Esophagus muscularis mucosa (tissue), 4 donors: Measurements from ENCODE around the gene OTULIN. TPM values are rescaled to one million over a fixed set of nuclear protein-coding genes. Genes with fewer than 3 reads are reported as not detected.

Experiments used
- DNase-seq: peaks from one replicate; pipeline ENCODE4 v3.0.0-alpha.2; 2017; ENCODE audit errors: extremely low spot score
- H3K27ac ChIP-seq, 4 donors: fragments of 200-600 bp; sonication (generic); replicated peaks in 1 of 4; 1 replicate in 3 of 4; 2 replicates in 1 of 4; pipeline ENCODE4 v1.5.1; 2016 to 2019; ENCODE audit warnings: mild to moderate bottlenecking in 1 of 4
- H3K27me3 ChIP-seq, 4 donors: fragments of 200-600 bp; sonication (generic); one replicate each; pipeline versions ENCODE4 v1.5.1 to v1.6.0; 2016 to 2019
- H3K36me3 ChIP-seq, 4 donors: fragments of 200-600 bp; sonication (generic); one replicate each; pipeline ENCODE4 v1.5.1; 2016 to 2019
- H3K4me1 ChIP-seq, 4 donors: fragments of 200-600 bp; sonication (generic); one replicate each; pipeline ENCODE4 v1.5.1; 2016 to 2019
- H3K4me3 ChIP-seq, 4 donors: fragments of 200-600 bp; sonication (generic); 1 replicate in 2 of 4; 2 replicates in 2 of 4; pipeline ENCODE4 v1.5.1; 2016 to 2019; ENCODE audit warnings: mild to moderate bottlenecking in 4 of 4, moderate library complexity in 1 of 4
- H3K9me3 ChIP-seq, 4 donors: fragments of 200-600 bp; sonication (generic); 1 replicate in 3 of 4; 2 replicates in 1 of 4; pipeline ENCODE4 v1.5.1; 2016 to 2019
- EP300 ChIP-seq: sonication (generic); formaldehyde crosslinking; IDR thresholded peaks from one replicate; pipeline ENCODE4 v1.6.1; 2017; ENCODE audit warnings: antibody characterized with exemption
- POLR2A ChIP-seq: fragments of 450-650 bp; IDR thresholded peaks from one replicate; pipeline ENCODE4 v1.6.1; 2017; ENCODE audit warnings: antibody characterized with exemption, moderate library complexity, mild to moderate bottlenecking, low read depth
- POLR2AphosphoS5 ChIP-seq, 2 donors: sonication (generic); formaldehyde crosslinking; IDR thresholded peaks; one replicate each; pipeline ENCODE4 v1.6.1; 2017; ENCODE audit warnings: antibody characterized with exemption in 2 of 2
- WGBS: methylation state at CpG from one replicate; pipeline ENCODE4 v1.1.5; 2018; 5-methylcytosine and 5-hydroxymethylcytosine counted together
- intact Hi-C: fragments of 100-400 bp; cut with DNase I; formaldehyde crosslinking; loops from one replicate; pipeline ENCODE4 v1.15.1; 2023
- total RNA-seq, 4 donors: library from RNA; depleted of rRNA; stranded (reverse); fragments of >200 nt; gene quantifications; one replicate each; pipeline versions ENCODE4 v1.1.0 to v1.2.1, GENCODE V29; 2016
- TF ChIP-seq, protein P1 (sequence below), 3 experiments: fragments of 200-600 bp in 2 of 3; fragments of 450-650 bp in 1 of 3; sonication (generic) in 2 of 3; IDR thresholded peaks; one replicate each; pipeline ENCODE4 v1.5.1; 2017 to 2019; ENCODE audit warnings: antibody characterized with exemption in 3 of 3, mild to moderate bottlenecking in 2 of 3, moderate library complexity in 1 of 3

OTULIN gene
- total RNA-seq, 4 donors from 2014 or later, result 16.9 to 41.1 (median 24.2) TPM

DNA sequence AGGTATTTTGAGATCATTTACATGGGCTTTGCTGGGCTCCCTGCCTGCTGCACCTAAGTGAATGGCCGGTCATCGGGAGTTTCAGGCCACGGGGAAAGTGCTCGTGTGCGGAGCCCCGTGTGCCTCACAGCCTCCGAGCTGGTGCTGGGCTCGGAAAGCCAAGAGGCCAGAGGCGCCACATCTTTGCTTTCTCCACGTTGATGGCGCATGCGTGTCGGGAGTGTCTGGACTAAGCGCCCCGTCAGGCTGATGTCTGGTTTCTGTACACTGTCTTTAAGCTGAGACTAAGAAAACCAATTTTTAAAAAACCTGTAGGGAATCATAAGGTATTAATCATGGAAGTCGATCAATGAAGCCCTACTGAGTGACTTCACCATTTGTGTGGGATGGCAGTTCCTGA lies 69.1 kb downstream of the OTULIN start:
- no peaks in the 10 kb centered on the region for H3K9me3 ChIP-seq
- no peak overlapping the region for H3K27ac ChIP-seq
- WGBS, result 96% methylated on average over 15 of the region's 16 CpGs
- TF ChIP-seq EP300 (no peak), POLR2AphosphoS5 (IDR thresholded peaks at IDR 0.05) (no peak), POLR2A (no peak)
- TF ChIP-seq, protein P1, sequence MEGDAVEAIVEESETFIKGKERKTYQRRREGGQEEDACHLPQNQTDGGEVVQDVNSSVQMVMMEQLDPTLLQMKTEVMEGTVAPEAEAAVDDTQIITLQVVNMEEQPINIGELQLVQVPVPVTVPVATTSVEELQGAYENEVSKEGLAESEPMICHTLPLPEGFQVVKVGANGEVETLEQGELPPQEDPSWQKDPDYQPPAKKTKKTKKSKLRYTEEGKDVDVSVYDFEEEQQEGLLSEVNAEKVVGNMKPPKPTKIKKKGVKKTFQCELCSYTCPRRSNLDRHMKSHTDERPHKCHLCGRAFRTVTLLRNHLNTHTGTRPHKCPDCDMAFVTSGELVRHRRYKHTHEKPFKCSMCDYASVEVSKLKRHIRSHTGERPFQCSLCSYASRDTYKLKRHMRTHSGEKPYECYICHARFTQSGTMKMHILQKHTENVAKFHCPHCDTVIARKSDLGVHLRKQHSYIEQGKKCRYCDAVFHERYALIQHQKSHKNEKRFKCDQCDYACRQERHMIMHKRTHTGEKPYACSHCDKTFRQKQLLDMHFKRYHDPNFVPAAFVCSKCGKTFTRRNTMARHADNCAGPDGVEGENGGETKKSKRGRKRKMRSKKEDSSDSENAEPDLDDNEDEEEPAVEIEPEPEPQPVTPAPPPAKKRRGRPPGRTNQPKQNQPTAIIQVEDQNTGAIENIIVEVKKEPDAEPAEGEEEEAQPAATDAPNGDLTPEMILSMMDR (IDR thresholded peaks at IDR 0.05), result no peak
- H3K4me3 ChIP-seq, result no peak overlapping the region
- peaks cover 0 to 63% (median 46%) of the 10 kb centered on the region in 4 donors for H3K36me3 ChIP-seq
- intact Hi-C loops, result no loop called here
- no peaks in the 10 kb centered on the region for H3K27me3 ChIP-seq
- peaks cover 0 to 13% (median 2%) of the 10 kb centered on the region in 4 donors for H3K4me1 ChIP-seq
- no peak for DNase-seq

DNA sequence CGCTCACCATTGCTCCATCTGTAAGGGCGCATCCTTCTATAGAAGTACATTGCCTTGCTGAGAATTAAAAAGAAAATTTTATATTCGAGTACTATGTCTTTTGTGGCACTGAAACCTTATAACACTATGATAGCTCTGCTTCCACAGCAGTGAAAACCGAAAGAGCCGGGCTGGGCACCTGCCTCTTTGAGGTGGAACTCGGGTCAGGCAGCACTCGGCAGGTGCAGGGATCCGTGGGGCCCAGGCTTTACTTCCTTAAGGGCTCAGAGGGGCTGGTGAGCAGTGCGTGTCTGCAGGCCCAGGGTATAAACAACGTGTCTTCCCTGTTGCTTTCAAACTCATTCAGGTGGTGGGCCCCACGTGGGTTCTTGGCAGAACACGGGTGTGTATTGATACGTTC lies 69.9 kb downstream of the OTULIN start:
- Histone ChIP-seq H3K4me3 (no peak overlapping the region), H3K4me1 (peaks cover 0 to 17% (median 7%) of the 10 kb centered on the region in 4 donors), H3K27me3 (no peaks in the 10 kb centered on the region), H3K36me3 (peaks cover 0 to 63% (median 44%) of the 10 kb centered on the region in 4 donors), H3K27ac (no peak overlapping the region), H3K9me3 (no peaks in the 10 kb centered on the region)
- DNase-seq, result no peak
- no peak for TF ChIP-seq POLR2AphosphoS5 (IDR thresholded peaks at IDR 0.05)
- TF ChIP-seq POLR2A, result no peak
- TF ChIP-seq EP300, result no peak
- TF ChIP-seq, protein P1 (IDR thresholded peaks at IDR 0.05), result no peak
- WGBS, result 93% methylated on average over 13 of the region's 13 CpGs
- intact Hi-C loops, result no loop called here

- Histone ChIP-seq H3K4me3 (no peak overlapping the region), H3K27ac (no peak overlapping the region), H3K9me3 (no peaks in the 10 kb centered on the region), H3K36me3 (peaks cover 1 to 58% (median 41%) of the 10 kb centered on the region in 4 donors), H3K27me3 (no peaks in the 10 kb centered on the region), H3K4me1 (peaks cover 7 to 31% (median 17%) of the 10 kb centered on the region in 4 donors)
- no peak for DNase-seq
- intact Hi-C loops, result no loop called here
- TF ChIP-seq, protein P1 (IDR thresholded peaks at IDR 0.05), result no peak
- TF ChIP-seq EP300 (no peak), POLR2A (no peak), POLR2AphosphoS5 (IDR thresholded peaks at IDR 0.05) (no peak)
- 86% methylated on average over 4 of the region's 4 CpGs for WGBS
These were observed 71.4 kb downstream of the OTULIN start for GRCh38 chr5:14735944-14736343.

GRCh38 chr5:14737291-14737690 lies 72.8 kb downstream of the OTULIN start:
- WGBS, result 100% methylated on average over 3 of the region's 10 CpGs
- no peaks in the 10 kb centered on the region for H3K9me3 ChIP-seq
- intact Hi-C loops, result no loop called here
- no peak overlapping the region for H3K4me3 ChIP-seq
- no peak for DNase-seq
- H3K27ac ChIP-seq, result no peak overlapping the region
- H3K36me3 ChIP-seq, result peaks cover 13 to 68% (median 45%) of the 10 kb centered on the region in 4 donors
- no peaks in the 10 kb centered on the region for H3K27me3 ChIP-seq
- TF ChIP-seq EP300 (no peak), POLR2A (no peak), POLR2AphosphoS5 (IDR thresholded peaks at IDR 0.05) (no peak)
- TF ChIP-seq, protein P1 (IDR thresholded peaks at IDR 0.05), result no peak
- H3K4me1 ChIP-seq, result peaks cover 7 to 31% (median 17%) of the 10 kb centered on the region in 4 donors

GRCh38 chr5:14738050-14738449 lies 73.5 kb downstream of the OTULIN start:
- no peak overlapping the region for H3K27ac ChIP-seq
- WGBS, result 82% methylated on average over 5 of the region's 5 CpGs
- intact Hi-C loops, result no loop called here

More at GRCh38 chr5:14738050-14738449, 73.5 kb downstream of the OTULIN start:
- DNase-seq, result no peak
- TF ChIP-seq, protein P1 (IDR thresholded peaks at IDR 0.05), result no peak
- TF ChIP-seq POLR2A (no peak), POLR2AphosphoS5 (IDR thresholded peaks at IDR 0.05) (no peak), EP300 (no peak)
- no peaks in the 10 kb centered on the region for H3K9me3 ChIP-seq
- H3K4me1 ChIP-seq, result peaks cover 7 to 31% (median 17%) of the 10 kb centered on the region in 4 donors
- H3K4me3 ChIP-seq, result no peak overlapping the region
- no peaks in the 10 kb centered on the region for H3K27me3 ChIP-seq
- H3K36me3 ChIP-seq, result peaks cover 13 to 69% (median 41%) of the 10 kb centered on the region in 4 donors
